ENCODE data around the gene ADRM1.
A peak's percentile ranks its signal among the peaks of the same experiment; 100 is the strongest.

The ADRM1 gene

GRCh38 chr20:62303340-62304226 is 786 bp downstream of the ADRM1 start:
- no peak for TF ChIP-seq CTCF (IDR thresholded peaks at IDR 0.05; ENCODE audit: low read depth, low read length, poor library complexity, severe bottlenecking)
- no peak for TF ChIP-seq EZH2phosphoT487 (IDR thresholded peaks at IDR 0.05; ENCODE audit: borderline replicate concordance, low read length)
- Histone ChIP-seq H3K79me2 (ENCODE audit: control insufficient read depth, low read length) (peaks cover 46% of the 10 kb centered on the region), H3K27ac (ENCODE audit: low read depth, low read length) (peak overlapping the region; percentile 35; the same call in 1 of the 2 replicates), H3K36me3 (ENCODE audit: control insufficient read depth, low read length) (peaks cover 54% of the 10 kb centered on the region), H3K9me2 (replicated peaks; ENCODE audit: control insufficient read depth, low read length) (no peaks in the 10 kb centered on the region), H3K9me3 (ENCODE audit: control insufficient read depth, insufficient read depth, low read length) (no peaks in the 10 kb centered on the region), H4K20me1 (ENCODE audit: control insufficient read depth, insufficient read depth, low read depth, low read length) (peaks cover 32% of the 10 kb centered on the region), H3K4me3 (ENCODE audit: low read length) (peak overlapping the region; percentile 97), H3K4me1 (ENCODE audit: control insufficient read depth, low read length) (peaks cover 22% of the 10 kb centered on the region), H3F3A (ENCODE audit: control insufficient read depth, insufficient read depth) (peaks cover 4% of the 10 kb centered on the region; the same call in 1 of the 2 replicates), H3K27me3 (ENCODE audit: control insufficient read depth, low read length) (no peaks in the 10 kb centered on the region), H3K4me2 (ENCODE audit: low read length) (peak overlapping the region; percentile 88)

GRCh38 chr20:62304331-62305148 is 1.7 kb downstream of the ADRM1 start:
- H3K4me1 ChIP-seq (ENCODE audit: control insufficient read depth, low read length): peaks cover 20% of the 10 kb centered on the region
- peaks cover 61% of the 10 kb centered on the region for H3K36me3 ChIP-seq (ENCODE audit: control insufficient read depth, low read length)
- H3K27me3 ChIP-seq (ENCODE audit: control insufficient read depth, low read length): no peaks in the 10 kb centered on the region
- H3K79me2 ChIP-seq (ENCODE audit: control insufficient read depth, low read length): peaks cover 46% of the 10 kb centered on the region
- H4K20me1 ChIP-seq (ENCODE audit: control insufficient read depth, insufficient read depth, low read depth, low read length): peaks cover 32% of the 10 kb centered on the region
- peak overlapping the region; percentile 88 for H3K4me2 ChIP-seq (ENCODE audit: low read length)
- H3F3A ChIP-seq (ENCODE audit: control insufficient read depth, insufficient read depth): peaks cover 8% of the 10 kb centered on the region; the same call in 1 of the 2 replicates
- H3K9me3 ChIP-seq (ENCODE audit: control insufficient read depth, insufficient read depth, low read length): no peaks in the 10 kb centered on the region
- no peak for TF ChIP-seq EZH2phosphoT487 (IDR thresholded peaks at IDR 0.05; ENCODE audit: borderline replicate concordance, low read length)
- TF ChIP-seq CTCF (IDR thresholded peaks at IDR 0.05; ENCODE audit: low read depth, low read length, poor library complexity, severe bottlenecking): no peak
- peak overlapping the region; percentile 97 for H3K4me3 ChIP-seq (ENCODE audit: low read length)
- H3K27ac ChIP-seq (ENCODE audit: low read depth, low read length): no peak overlapping the region
- no peaks in the 10 kb centered on the region for H3K9me2 ChIP-seq (replicated peaks; ENCODE audit: control insufficient read depth, low read length)

- Histone ChIP-seq H3K27ac (ENCODE audit: low read depth, low read length) (no peak overlapping the region), H3K4me1 (ENCODE audit: control insufficient read depth, low read length) (peaks cover 17% of the 10 kb centered on the region), H3K4me3 (ENCODE audit: low read length) (peak overlapping the region; percentile 97; the same call in 1 of the 2 replicates), H4K20me1 (ENCODE audit: control insufficient read depth, insufficient read depth, low read depth, low read length) (peaks cover 32% of the 10 kb centered on the region), H3K36me3 (ENCODE audit: control insufficient read depth, low read length) (peaks cover 66% of the 10 kb centered on the region), H3K4me2 (ENCODE audit: low read length) (peak overlapping the region; percentile 88), H3K27me3 (ENCODE audit: control insufficient read depth, low read length) (no peaks in the 10 kb centered on the region), H3K9me2 (replicated peaks; ENCODE audit: control insufficient read depth, low read length) (no peaks in the 10 kb centered on the region), H3K9me3 (ENCODE audit: control insufficient read depth, insufficient read depth, low read length) (no peaks in the 10 kb centered on the region), H3F3A (ENCODE audit: control insufficient read depth, insufficient read depth) (peaks cover 8% of the 10 kb centered on the region; the same call in 1 of the 2 replicates), H3K79me2 (ENCODE audit: control insufficient read depth, low read length) (peaks cover 46% of the 10 kb centered on the region)
- no peak for TF ChIP-seq EZH2phosphoT487 (IDR thresholded peaks at IDR 0.05; ENCODE audit: borderline replicate concordance, low read length)
- no peak for TF ChIP-seq CTCF (IDR thresholded peaks at IDR 0.05; ENCODE audit: low read depth, low read length, poor library complexity, severe bottlenecking)
Measured at GRCh38 chr20:62305149-62305764, 2.5 kb downstream of the ADRM1 start.

Data from DOHH2 (cell line).